GM18508 (cell line): Measurements from ENCODE around the gene EVA1A.

Source experiments
- ATAC-seq: cut with Tn5 transposase; IDR thresholded peaks from one replicate; pipeline ENCODE4 v1.9.1; 2021; ENCODE audit warnings: moderate number of reproducible peaks; ENCODE audit not compliant: insufficient read depth, unreplicated experiment

Gene EVA1A

DNA sequence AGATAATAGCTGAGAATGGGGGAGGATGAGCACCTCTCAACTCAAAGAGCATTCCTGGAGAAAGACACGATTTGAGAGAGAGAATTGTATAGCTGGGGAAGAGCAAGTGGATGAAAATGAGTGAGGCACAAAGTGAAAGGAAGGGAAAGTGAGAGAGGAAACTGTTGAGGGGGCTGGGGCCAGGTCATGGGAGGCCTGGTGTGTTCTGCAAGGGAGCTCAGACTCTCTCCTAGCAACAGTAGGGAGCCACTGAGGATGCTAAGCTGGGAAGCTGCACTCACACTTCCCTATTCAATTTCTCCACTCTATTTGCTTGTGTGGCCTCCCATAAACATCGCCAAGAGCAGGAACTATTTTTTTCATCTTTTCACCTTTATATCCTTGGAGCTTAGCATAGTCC lies 14.8 kb downstream of the EVA1A start:
- no peak for ATAC-seq

DNA sequence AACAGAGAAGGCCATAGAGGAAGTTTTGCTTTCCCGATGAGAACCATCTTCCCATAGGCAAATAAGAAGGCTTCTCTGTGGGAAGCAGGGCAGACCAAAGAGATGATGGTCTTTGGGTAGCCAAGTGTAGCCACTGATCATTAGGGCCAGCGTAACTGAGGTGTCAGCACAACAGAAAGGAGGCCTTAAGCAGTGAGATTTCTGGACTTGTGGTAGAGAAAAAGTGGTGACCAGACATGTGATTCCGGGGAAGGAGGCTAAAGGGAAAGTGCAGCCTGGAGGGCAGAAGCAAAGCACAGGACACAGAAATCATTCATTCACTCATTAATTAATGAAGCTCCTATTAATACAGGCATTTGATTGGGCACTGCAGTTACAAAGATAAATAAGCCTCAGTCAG lies 15.4 kb downstream of the EVA1A start:
- no peak for ATAC-seq

DNA sequence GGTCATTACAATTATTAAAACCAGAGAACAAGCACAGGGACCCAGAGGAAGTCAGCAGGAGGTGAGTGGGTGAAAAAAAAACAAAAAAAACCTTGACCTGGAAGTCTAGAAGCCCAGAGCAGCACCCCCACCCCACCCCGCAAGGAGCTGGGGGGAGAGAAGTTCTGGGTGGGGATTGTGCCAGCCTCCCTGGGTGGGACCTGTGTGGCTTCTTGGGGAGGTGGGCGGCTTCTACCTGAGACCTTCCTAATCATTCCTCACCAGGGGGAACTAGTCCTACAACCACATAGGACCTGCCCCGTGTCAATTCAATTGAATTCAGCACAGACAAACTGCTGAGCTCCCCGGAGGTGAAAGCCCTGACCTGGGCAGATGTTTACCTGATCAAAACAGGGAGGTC lies 17.3 kb downstream of the EVA1A start:
- ATAC-seq = no peak

DNA sequence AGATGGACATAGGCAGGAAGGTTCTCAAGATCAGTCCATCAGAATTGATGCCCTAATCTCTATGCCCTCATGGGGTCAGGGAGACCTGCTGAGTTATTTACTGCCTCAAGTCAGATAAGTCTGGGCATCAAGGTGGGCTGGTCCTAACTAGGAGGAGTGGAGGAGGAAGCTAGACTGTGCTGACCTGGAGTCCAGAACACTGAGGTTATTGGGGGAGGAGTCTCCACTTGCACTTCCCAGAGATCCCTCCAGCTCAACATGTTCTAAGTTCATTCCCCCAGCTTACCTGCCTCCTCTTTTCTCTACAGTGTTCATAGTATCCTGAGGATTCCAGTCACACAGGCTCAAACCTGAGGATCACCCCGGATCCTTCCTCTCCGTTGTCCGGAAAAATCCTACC lies 19.3 kb downstream of the EVA1A start:
- no peak for ATAC-seq

DNA sequence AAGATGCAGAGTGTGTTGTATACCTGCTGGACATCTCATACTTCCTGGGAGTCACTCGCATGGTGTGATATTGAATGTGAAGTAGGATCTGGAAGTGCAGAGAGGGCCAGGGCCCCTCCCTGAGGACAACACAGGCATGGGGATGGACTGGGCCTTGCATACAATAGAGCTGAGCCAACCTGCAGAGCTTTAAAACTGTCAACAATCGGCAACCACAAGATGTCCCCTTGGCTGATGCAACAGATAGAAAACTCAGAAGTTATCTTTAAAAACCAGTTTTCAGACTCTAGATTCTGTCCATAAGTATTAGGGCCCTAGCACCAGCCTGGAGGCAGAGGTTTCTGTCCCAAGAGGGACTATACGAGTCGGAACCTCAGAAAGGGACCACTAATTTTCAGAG lies 19.7 kb downstream of the EVA1A start:
- no peak for ATAC-seq

DNA sequence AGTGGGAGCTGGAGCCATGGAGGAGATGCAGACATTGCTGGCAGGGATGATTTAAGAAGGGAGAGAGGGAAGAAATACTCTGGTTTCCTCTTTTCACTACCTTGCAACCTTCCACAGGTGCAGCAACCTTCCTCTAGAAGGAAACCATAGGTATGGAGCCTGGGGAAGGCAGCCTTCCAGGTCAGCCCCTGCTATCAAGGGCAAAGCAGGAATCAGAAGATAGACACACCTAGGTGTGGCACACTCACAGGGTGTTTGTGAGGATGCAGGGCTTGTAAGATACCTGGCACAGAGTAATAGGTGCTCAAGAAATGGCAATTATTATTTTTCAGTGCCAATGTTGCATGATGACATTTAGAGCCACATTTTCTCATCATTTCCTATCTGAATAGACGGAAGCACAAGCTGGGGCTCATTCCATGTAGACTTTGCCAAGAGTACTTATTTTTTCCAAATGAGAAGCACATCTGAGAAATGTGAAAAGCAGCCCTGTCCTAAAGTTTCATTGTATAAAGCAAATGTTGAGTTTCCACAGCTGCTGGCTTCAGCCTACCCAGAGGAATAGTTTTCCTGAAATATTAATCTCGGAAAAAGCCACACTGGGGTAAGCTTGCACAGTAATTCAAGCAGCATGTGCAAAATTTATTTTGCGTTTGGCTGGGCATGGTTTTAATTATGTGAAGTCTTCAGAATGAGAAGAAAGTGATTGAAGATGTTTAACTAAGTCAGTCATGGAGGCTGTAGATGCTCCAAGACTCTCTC lies 20.6 kb downstream of the EVA1A start:
- no peak for ATAC-seq

DNA sequence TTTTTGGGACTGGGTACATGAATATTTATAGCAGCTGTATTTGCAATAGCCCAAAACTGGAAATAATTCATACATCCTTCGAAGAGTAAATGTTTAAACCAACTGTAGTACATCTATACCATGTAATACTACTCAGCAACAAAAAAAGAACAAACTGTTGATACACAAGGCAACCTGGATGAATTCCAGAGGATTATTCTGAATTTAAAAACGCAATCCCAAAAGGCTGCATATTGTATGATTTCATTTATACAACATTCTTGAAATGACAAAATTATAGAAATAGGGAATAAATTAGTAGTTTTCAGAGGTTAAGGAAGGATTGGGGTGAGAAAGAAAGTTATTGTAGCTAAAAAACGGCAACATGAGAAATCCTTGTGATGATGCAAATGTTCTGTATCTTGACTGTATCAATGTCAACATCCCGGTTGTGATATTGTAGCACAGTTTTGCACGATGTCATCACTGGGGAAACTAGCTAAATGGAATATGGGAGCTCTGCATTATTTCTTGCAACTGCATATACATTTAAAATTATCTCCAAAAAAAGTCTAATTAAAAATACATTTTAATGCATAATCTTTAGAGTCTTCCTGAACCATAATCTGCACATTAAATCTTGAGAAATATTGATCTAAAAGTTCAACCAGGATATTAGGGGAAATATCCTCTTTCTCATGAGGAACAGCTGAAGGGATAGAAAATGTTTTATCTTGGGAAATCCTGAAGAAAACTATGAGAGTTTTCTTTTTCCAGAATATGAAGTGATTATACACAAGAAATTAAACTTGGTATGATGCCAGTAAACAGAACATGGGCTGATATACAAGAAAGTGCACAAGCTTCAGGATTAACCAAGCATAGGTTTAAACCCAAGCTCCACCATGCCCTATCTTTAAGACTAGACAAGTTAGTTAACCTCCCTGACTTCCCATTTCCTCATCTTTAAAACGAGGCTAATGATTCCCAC lies 21.9 kb downstream of the EVA1A start:
- ATAC-seq = no peak

DNA sequence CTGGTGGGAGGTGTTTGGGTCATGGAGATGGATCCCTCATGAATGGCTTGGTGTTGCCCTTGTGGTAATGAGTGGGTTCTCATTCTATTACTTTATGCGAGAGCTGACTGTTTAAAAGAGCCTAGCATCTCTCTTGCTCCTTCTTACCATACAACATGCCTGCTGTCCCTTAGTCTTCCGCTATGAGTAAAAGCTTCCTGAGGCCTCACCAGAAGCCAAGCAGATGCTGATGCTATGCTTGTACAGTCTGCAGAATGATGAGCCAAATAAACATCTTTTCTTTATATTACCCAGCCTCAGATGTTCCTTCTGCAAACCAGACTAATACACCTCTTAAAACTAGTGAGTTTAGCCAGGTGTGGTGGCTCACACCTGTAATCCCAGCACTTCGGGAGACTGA lies 23.1 kb downstream of the EVA1A start:
- no peak for ATAC-seq

DNA sequence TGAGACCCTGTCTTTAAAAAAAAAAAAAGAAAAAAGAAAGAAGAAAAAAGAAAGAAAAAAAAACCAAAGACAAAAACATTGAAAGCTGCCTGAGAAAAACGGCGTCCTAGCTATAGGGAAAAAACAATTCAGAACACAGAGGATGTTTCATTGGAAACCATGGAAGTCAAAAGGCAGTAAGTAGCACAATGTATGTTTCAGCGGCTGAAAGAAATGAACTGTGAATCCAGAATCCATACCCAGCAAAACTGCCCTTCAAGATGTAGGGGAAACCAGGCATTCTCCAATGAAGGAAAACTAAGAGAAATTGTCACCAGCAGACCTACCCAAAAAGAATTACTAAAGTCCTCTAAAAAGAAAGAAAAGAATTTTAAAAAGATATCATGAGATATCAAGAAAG lies 27.6 kb downstream of the EVA1A start:
- ATAC-seq = no peak

DNA sequence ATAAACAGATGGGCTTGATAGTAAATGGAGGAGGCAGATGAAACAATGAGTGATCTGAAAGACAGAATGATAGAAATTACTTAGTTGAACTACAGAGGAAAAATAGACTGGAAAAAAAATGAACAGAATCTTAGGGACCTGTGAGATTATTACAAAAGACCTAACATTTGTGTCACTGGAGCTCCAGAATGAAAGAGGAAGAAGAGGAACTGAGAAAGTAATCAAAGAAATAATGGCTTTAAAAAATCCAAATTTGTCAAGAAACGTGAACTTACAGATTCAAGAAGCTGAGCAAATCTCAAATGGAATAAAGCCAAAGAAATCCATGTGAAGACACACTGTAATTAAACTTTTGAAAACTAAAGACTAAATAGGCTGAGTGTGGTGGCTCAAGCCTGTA lies 28.3 kb downstream of the EVA1A start:
- ATAC-seq = no peak

DNA sequence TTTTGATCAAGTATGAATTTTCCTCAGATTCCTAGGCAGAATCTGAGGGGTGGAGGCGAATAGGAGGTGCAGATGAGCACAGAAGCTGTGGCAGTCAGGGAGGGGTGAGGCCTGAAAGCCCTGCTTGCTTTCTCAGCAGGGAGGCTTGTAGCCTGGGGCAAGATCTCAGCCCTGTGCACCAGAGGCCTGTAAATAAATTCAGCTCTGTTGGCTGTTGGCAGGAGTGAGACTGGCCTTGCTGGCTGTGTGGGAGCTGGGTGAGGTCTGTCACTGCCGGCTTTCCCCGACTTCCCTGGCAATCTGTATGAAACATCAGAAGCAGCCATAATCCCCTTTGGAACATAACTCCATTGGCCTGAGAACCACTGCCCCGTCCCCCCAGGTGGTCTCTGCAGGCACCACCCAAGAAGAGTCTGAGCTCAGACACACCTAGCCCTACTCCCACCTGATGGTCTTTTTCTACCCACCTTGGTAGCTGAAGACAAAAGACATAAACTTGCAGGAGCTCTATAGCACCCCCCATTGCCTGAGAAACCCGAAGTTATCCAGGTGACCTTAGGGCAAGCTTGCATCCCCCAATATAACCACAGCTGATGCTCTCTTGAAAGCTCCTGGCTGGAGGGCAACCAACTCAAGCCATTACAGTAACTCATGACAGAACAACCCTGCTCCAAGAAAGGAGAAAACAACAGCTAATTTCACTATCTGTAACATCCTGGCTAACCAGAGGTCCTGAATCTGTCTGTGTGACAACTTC lies 32.3 kb downstream of the EVA1A start:
- ATAC-seq = no peak

DNA sequence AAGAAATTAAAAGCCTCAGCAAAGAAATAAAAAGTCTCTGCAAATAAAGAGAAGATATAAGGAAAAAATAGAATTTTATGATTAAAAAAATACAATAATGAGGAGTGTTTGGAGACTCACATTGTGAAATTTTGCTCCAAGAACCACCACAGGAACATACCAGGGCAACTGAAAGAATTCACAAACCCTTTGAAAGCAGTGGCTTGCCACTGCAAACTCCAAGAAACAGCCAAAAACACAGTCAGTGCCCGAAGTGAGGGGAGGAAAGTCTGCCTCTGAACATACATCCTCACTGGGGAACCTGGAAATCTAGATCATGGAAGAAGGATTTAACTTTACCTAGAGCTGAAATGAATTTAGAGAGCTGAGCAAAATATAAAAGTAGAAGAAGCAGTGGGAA lies 33.1 kb downstream of the EVA1A start:
- ATAC-seq = no peak

DNA sequence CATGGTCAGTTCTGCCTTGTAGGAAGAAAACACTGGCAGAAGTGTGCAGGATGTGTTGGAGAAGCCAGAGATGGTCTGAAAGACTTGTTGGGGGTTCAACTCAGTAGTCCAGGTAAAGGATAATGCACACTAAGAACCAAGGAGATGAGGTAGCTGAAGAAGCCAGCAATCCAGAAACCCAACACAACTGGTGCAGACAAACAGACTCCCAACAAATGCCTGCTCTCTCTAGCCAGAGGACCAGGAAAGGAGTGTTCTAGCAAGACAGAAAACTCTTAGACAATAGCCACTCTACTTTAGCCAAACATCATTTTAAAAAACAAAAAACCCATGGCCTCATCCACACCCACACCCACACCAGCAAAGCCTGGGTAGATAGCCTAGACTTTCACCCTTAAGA lies 33.9 kb downstream of the EVA1A start:
- ATAC-seq = no peak

DNA sequence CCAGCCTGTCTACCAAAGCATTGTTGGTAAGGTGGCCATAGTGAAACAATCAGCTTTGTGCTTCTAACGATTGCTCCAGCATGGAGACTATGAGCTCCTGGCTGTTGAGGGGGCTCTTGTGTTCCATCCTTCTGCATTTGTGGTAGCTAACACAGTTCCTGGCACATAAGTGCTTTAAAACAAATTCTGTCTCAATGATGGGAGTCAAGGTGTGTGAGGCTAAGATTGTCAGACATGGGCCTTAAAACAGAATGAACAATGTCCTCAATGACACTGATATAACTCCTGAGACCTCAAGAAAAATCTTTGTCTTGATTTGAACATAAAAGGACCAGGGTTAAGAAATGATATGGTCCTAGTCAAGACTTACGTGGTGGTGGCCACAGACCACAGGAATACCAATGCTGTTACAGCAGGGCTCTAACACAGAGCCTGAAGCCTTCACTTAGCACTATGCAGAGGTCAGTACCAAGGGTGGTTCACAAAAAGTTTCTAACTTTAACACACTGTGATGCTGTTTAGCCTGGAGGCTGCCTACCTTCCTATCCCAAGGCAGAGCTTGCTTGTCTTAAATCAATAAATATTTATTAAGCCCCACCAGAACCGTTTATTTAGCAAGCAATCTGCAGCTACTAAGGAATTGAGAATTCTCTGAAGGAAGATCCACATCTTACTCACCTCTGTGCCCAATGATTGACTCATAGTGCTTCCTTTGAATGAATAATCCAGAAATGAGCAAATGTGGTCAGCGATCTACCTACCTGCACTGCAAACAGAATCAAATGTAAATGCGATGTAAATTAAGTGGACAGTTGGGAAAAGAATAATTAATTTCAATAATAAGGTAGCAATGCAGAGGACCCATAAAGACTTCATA lies 35.1 kb downstream of the EVA1A start:
- no peak for ATAC-seq

DNA sequence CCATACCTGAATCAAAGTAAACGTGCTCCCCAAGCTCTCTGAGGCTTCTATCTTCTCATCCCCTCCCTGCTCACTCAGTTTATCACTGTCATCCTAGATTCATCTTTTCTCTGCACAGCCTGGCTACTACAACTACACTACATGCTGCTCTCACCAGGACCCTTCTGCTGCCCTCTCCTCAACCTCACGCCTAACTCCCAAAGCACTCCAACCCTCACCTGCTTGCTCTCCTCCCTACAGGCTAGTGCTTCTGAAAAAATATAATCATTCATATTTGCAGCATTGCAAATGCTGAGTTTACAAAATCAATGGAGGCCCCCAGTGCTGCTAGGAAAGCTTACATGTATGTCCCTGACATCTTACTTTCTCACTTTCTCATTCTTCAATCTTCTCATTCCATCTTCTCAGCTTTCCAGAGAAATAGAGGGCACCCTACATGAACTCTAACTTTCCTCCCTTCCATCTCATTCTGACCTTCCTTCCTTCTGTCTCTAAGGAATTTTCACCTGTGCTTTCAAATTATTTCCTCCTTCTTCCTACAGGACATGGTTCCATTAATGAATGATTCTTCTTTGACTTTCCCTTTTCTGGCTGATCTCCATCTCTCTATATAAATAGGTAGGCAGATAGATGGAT lies 36.3 kb downstream of the EVA1A start:
- ATAC-seq = no peak

DNA sequence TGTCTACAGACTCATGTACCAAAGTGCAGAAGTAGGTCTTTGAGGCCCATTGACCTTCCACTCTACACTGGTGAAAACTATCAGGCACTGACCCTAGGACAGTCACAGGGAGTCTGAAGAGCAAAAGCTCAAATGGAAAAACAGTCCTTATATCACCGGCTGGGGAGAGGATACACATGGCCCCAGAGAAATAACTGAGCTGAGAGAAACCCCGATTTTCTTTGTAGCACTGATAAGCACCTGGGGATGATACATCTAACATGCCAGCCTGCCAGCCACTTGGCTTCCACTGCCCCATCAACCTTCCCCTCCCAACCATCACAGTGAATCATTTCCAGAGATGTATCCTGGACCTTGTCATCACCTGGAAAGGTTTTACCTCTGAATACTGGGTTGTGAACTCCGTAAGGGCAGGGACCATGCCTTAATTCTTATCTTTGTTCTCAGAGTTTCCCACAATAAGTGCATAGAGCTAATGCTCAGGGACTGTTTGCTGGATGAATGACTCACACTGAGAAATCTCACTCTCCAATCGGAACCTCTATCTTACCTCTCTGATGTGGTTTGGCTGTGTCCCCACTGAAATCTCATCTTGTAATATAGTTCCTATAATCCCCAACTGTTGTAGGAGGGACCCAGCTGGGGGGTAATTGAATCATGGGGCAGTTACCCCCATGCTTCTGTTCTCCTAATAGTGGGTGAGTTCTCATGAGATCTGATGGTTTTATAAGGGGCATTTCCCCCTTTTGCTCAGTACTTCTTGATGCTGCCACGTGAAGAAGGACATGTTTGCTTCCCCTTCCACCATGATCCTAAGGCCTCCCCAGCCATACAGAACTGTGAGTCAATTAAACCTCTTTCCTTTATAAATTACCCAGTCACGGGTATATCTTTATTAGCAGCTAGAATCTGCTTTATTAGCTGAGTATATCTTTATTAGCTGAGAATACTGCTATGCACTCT lies 37.1 kb downstream of the EVA1A start:
- no peak for ATAC-seq

DNA sequence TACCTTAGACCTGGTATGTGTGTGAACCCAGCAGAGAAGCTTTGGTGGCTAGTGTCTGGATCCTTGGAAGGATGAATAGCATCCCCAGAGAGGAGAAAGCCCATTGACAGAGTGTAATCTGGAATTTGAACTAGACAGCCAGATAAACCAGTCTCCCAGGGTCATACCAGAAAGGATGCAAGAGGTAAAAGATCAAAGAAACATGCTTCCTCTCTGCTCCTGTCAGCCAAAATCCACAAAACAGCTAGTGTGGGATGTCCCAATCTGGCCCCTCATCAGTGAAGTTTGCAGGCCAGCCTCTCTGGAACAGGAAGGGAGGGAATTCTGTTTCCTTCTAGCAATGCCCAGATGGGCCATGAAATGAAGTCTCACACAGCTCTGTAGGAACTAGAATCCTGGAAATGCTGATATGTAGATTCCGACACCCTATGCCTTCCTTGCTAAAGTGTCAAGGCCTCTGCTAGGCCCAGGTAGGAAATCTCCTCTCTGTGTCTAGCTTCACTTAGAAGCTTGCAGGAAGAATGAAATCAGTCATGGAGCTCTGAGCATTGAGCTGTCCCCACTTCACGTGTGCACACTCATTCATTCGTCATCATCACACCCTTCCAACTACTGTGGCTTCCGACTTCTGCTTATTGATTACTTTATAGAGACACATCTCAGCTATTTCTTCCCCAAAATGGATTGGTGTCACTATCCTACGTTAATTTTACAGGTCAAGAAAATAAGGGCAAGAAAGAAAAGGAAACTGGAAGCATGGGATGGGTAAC lies 38.0 kb downstream of the EVA1A start:
- ATAC-seq = no peak
